ENCODE results near the gene TUBGCP6.

Gene TUBGCP6

DNA sequence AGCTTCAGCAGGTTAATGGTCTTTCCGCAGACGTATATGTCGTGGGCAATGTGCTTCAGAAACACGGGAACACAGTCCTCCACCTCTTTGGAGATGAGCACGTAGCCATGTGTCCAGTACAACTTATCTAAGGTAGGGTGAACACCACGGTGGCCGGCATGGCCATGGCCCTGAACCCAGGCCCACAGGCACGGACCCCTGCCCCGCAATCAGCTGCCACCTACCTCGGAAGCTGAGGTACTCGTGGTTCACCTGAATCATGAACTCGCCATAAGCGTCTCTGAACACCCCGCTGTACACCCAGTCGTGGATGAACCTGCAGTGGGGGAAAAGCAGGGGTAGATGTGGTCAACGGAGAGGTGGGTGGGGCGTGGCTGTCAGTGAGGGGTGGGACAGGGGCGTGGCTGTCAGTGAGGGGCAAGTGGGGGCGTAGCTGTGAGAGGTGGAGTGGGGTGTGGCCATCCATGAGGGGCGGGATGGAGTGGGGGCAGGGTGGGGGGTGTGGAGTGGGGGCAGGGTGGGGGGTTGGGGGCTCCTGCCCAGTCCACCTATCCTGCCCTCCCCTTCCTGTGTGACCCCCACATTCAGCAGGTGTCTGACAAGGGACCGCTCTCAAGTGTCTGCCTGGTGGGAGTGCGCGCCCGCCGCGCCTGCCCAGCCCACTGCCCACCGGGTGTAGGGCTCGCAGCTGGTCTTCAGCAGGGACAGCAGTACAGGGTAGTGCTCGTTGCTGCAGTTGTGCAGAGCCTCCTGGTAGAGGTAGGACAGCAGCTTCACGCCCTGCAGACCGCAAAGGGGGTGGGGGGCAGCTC, 18.6 kb downstream of the TUBGCP6 start:
- DNase-seq (ENCODE audit: low spot score), result no peak

DNA sequence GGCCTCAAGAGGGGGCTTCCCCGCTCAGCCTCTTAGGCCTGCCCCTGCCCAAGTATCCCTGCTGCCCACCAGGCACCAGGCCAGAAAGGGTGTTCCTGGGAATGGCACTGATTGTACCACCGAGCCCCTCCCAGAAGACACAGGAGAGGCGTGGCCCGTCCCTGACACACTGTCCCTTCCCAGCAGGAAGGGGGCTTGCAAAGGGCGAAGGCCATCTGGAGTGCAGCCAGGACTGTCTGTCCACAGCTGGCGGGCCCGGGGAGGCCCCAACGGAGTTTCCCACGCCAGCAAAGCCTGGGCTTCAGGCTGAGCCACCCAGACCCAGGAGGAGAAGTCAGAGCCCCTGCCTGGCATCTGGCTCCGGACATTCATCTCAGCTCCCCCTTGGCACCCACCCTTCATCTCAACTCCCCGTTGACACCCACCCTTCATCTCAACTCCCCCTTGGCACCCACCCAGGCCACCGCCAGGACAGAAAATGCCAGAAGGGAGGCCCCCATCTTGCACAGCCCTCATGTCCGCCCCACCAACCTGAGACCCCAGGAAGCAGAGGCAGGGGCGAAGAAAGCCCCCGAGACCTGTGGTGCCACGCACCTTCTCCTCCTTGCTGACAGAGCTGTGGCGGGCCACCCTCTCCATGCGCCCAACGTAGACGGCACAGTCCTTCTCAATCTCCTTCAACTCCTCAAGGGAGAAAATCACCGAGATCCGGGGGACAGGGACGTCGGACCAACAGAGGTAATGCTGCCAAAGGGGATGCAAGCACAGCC, 19.4 kb downstream of the TUBGCP6 start:
- DNase-seq (ENCODE audit: low spot score), result no peak

DNA sequence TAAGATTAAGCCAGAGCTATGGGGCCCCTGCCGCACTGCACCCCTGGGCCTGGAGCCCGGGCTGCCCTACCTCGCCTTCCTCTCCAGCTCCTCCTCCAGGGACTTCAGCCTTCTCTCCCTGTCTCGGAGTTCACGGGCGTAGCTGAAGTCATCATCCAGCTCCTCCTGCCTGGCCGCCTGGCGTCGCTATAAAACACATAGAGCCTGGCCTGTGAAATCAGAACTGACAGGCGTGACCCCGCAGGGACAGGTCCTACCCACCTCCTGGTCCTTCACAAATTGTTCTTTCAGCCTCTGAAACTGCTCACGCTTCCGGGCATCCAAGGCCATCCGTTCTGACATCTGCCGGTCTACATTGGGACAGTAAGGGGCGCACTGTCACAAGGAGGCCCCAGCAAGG, 20.8 kb downstream of the TUBGCP6 start:
- no peak for DNase-seq (ENCODE audit: low spot score)

DNA sequence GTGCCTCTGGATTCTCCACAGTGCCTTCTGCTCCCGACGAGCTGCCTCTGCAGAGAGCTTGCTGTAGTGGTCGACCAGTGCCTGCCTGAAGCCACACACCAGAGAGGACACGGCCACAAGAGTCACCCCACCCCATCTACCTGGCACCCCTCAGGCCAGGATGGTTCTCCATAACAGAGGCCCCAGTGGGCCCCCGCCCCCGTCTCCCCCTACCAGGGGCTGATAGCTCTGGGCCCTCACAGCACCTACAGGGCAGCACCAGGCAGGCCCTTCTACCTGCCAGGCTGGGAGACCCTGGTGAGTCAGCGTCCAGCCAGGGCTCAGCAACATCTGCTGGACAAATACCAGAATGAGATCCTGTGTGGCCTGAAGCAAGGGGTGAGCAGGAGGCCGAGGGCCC, 22.3 kb downstream of the TUBGCP6 start:
- DNase-seq (ENCODE audit: low spot score), result no peak

DNA sequence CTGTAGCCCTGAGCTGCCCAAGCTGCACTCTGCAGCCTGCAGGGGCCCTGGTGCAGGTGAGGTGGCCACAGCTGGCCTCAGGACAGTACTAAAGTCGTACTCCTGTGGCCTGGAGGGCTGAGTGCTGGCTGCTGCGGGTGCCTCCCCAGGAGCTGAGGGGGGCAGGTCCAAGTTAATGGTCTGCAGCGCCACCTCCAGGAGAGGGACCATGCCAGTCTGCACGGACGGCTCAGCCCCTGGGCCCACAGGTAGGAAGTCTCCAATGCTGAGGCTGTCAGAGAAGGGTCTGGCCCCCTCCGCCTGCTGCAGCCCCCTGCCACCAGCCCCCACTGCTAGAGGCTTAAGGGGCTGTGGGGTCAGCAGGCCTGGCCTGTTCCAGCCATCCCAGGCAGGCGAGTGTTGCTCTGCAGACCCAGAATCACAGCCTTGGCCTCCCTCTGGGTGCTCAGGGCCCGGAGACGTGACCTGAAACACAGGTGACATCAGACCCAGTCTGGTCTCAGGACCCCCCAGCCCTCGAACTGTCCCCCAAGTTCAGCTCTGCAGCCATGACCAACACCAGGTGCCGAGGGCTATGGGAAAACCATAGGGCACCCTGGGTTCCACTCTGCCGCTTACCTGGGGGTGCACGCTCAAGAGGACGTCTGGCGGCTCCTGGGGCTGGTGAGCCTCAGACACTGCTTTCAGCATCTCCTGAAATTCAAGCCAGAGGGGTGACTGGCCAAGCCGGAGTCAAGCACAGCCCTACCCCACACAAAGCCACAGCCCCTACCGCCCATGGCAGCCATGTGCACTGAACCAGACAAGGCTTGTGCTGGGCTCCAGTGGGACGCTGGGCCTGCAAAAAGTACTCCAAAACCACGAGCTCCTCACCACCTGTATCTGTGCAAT, 23.2 kb downstream of the TUBGCP6 start:
- no peak for DNase-seq (ENCODE audit: low spot score)

DNA sequence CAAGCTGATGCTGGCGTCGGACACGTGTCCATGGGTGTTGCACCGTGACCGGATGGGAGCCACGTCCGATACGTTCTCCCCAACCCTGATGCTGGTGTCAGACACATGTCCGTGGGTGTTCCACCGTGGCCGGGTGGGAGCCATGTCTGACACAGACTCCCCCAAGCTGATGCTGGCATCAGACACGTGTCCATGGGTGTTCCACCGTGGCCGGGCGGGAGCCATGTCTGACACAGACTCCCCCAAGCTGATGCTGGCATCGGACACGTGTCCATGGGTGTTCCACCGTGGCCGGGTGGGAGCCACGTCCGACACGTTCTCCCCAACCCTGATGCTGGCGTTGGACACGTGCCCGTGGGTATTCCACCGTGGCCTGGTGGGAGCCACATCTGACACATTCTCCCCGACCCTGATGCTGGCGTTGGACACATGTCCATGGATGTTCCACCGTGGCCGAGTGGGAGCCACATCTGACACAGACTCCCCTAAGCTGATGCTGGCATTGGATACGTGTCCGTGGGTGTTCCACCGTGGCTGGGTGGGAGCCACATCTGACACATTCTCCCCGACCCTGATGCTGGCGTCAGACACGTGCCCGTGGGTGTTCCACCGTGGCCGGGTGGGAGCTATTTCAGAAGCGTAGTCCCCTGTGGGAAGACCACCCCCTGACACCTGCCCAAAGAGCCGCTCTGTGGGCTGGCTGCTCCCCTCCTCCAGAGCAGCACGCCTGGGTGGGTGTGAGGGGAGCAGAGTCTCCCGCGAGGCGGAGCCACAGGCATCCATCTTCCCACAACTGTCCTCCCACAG, 24.0 kb downstream of the TUBGCP6 start:
- DNase-seq (ENCODE audit: low spot score), result no peak

DNA sequence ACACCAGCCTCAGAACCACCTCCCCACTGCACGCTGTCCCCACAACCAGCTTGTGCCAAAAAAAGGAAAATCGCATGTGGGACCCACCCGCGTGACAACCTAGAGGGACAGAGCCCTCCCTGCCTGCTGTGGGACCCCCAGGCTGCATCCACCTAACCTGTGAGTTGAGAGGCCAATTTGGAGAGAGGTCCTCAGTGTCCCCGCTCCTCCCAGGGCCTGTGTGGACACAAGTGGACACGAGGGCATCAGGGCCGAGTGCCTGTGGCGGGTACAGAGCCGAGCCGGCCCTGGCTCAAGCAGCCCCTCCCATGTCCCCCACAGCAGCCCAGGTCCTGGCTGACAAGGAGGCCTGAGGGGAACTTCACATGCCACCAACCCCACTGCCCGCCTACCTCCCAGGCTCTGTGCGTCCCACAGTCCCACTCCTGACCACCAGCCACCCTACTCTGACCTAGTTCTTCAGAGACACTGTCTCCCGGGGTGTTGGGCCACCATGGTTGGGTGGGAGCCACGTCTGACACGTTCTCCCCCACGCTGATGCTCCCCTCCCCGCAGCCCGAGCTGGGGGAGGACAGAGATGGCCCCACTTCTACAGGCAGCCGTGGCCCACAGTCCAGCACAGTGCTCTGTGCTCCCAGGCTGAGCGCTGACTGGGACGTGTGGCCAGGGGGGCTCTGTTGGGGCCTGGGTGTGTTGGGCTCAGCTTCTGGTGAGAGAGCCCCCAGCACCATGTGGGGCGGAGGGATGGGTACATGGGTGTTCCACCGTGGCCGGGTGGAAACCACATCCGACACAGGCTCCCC, 24.8 kb downstream of the TUBGCP6 start:
- no peak for DNase-seq (ENCODE audit: low spot score)

DNA sequence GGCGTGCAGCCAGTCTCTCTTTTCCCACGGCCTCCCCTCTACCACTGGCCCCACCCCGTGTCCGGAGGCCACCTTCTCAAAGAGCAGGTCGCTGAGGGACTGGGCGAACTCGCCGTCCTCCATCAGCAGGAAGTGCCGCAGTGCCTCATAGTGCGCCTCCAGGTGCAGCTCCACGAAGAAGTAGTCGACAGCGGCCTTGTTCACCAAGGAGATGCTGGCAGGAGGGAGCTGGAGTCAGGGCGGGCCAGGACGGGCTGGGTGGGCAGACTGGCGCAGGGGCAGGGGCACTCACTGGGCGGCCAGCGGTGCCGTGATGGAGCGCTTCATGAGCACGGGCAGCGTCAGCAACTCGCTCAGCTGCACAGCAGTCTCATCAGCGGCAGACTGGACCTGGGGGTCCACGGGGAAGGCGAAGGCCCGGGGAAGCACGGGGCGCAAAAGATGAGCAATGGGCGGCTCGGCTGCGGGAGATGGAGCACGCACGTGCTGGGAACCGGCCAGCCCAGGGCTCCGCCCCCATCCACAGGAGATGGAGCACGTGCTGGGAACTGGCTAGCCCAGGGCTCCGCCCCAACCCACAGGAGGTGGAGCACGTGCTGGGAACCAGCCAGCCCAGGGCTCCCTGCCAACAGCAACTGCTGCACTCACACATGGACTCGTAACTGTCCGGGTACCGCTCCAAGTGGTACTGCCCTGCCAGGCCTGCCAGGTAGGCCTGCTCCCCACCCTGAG, 25.7 kb downstream of the TUBGCP6 start:
- DNase-seq (ENCODE audit: low spot score), result peak; percentile 64

DNA sequence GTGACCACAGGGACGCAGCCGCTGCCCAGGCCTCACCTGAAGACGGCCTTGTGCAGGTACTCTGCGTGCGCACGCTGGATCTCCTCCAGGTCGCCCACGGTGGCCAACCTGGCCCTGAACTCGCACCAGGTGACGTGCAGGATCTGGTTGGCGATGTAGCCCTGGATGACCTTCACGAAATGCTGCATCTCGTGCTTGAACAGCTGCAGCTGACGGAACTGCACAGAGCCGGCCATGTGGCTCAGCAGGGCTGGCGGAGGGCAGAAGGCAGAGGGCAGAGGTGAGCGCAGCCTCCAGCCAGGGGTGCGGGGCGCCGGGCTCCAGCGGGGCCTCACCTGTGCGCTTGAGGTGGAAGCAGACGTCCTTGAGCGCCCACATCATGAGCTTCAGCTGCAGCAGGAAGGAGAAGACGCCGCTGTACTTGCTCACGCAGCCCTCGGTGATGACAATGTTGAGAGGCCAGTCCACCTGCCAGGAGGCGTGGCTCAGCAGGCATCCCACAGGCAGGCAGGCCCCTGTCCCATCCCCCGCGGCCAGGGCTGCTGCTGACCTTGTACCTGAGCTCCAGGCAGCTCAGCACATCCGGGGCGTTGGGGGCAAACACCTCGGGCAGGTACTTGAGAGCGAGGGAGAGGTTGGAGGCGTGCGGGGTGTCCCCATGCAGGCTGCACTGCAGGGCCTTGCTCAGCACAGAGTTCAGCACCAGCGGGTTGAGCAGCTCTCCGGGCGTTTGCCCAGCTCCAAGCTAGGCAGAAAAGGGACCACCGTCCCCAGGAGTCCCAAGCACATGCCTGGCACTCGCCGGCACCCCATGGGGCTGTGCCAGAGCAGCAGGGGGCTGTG, 26.4 kb downstream of the TUBGCP6 start:
- no peak for DNase-seq (ENCODE audit: low spot score)

DNA sequence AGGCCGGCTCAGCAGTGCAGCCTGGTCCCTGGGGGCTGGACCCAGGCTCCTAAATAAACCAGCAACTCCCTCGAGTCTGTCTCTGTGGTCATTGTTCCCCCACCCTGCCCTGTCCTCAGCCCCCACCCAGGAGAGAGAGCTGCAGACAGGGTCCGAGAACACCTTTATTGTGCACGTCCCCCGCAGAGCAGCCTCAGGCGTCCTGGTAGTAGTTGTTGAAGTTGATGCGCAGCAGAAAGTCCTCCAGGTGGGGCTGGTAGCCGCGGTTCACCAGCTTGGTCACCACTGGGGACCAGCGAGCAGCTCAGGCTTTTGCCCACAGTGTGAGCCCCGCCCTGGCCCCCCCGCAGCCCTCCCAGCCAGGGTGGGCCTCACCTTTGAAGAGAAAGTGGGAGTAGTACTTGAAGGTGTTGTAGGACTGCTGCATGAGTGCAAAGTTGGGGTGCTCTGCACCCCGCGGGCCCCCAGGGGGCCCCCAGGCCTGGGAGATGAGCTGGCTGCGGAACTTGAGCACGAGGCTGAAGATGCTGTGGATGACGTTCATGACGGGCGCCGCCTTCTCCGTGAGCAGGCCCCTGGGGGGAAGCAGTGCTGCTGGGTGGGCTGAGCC, 27.2 kb downstream of the TUBGCP6 start:
- DNase-seq (ENCODE audit: low spot score), result no peak

DNA sequence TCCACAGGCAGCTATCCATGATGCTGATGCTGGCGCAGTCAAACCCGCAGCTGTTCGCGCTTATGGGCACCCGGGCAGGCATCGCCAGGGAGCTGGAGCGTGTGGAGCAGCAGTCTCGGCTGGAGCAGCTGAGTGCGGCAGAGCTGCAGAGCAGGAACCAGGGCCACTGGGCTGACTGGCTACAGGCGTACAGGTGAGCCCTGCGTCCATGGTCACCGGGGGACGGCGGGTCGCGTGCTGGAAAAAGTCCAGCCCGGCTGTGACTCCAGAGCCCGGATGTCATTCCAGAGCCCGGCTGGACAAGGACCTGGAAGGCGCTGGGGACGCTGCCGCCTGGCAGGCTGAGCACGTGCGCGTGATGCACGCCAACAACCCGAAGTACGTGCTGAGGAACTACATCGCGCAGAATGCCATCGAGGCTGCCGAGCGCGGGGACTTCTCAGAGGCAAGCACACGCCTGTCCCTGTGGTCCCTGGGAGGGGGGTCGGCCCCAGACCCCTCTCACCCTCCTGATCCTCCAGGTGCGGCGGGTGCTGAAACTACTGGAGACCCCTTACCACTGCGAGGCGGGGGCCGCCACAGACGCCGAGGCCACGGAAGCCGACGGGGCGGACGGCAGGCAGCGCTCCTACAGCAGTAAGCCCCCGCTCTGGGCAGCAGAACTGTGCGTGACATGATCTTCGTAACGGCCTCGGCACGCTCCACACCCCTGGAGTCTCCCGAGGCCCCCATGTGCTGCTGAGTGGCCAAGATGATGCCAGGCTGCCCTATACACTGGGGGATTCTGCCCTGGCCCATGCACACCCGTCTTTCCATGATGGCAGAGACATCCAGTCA, 27.9 kb downstream of the TUBGCP6 start:
- DNase-seq (ENCODE audit: low spot score), result no peak

DNA sequence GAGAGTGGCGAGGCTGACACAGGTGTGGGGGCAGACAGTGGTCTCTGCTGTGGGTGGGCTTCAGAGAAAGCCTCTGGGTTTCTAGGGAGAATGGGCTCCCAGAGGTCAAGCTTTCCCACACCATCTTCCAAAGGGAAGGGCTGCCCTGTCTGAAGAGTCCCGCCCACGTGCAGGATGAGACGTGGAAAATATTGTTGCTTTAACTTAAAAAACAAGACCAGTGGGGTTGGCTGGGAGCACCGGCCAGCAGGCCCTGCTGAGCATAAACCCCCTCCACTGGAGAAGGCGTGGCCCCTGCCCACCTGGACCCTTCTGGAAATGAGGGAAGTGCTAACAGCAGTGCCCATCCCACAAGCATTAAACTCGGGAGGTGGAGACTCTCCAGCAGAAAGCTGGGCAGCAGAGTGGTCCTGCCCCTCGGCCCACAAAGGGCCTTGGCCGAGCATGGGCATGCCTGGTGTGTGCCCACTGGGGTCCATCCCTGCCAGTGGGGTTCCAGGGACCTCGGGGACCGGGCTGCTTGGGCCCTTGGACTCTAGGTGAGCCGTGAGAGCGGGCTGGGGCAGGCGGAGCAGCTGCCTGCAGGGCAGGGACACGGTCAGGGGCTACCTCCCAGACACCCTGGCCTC, 28.7 kb downstream of the TUBGCP6 start:
- DNase-seq (ENCODE audit: low spot score), result no peak

DNA sequence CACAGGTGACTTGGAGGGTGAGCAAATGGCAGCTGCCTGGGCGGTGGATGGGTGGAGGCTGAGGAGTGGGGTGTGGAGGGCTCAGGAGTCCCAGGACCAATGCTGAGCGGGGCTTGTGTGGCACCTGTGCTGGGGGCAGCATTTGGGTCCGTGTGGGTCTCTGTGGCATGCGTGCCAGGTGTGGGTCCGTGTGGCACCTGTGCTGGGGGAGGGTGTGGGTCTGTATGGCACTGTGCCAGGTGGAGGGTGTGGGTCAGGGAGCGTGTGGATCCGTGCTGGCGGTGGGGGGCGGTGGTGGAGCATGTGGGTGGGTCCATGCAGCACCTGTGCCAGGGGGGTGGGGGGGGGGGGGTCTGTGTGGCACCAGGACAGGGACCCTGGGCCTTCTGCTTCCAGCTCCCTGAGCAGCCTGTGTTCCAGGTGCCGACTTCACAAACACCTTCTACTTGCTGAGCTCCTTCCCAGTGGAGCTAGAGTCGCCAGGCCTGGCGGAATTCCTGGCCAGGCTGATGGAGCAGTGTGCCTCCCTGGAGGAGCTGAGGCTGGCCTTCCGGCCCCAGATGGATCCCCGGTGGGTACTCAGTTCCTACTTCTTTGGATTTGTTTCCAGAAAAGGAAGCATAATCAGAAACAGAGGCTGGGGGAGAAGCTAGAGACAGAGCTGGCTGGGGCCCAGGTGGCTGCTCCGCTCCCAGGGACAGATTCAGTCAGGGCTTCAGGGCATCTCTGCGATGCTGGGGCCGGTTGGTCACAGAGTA, 29.3 kb downstream of the TUBGCP6 start:
- DNase-seq (ENCODE audit: low spot score), result no peak

DNA sequence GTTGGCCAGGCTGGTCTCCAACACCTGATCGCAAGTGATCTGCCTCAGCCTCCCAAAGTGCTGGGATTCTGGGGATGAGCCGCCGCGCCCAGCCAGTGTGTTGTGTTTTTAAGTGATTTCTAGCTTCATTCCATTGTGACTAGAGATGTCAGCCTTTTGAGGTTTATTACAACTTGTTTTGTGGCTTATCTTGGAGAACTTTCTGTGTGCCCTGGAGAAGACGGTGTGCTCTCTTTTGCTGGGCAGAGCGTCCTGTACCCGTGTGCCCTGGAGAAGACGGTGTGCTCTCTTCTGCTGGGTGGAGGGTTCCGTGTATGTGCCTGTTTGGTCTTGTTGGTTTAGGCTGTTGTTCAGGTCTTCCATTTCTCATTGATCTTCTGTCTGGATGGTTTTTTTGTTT, 31.6 kb downstream of the TUBGCP6 start:
- DNase-seq (ENCODE audit: low spot score), result no peak

DNA sequence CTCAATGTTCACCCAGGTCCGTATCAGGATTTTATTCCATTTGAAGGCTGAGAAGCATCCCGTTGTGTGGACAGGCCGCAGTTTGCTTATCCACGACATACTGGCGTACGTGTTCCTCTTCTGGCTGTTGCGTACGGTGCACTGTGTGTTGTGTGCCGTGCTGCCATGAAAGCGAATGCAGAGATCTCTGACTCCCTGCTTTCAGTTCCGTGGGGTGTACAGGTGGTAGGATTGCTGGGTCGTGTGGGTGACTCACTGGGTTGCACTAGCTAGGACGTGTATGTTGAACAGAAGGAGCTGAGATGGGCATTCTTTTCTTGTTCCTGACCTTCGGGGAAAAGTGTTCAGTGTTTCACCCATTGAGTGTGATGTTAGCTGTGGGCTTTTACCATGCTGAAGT, 33.7 kb downstream of the TUBGCP6 start:
- DNase-seq (ENCODE audit: low spot score), result no peak

DNA sequence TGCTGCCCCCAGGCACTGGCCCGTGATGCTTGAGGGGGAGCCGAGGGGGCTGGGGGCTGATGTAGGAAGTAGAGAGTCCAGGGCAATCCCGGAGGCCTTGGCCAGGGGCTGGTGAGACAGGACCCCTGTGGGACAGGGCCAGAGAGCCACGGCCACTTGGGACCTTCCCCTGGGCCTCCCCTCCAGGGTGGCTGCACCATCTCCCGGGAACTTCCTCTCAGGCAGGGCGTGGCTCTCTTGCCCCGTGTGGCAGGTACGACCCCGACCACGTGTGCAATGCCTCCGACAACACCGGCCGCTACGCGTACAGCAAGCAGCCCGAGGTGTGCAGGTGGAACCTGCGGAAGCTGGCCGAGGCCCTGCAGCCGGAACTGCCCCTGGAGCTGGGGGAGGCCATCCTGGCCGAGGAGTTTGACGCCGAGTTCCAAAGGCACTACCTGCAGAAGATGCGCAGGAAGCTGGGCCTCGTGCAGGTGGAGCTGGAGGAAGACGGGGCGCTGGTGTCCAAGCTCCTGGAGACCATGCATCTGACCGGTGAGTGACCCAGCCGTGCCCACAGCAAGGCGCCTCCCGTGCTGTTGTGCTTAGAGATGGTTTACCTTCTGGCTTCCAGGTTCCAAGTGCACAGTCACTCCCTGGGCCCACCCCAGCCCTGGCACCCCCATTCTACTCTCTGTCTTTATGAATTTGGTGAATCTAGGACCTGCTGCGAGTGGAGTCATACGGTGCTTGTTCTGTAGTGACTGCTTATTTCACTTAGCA, 34.3 kb downstream of the TUBGCP6 start:
- no peak for DNase-seq (ENCODE audit: low spot score)
